Astrocyte (in vitro differentiated cells and primary cell): ENCODE data around the gene DCLK1. TPM values are rescaled to one million over a fixed set of nuclear protein-coding genes. Genes with fewer than 3 reads are reported as not detected.

Source experiments
- DNase-seq: peaks from one replicate; pipeline ENCODE4 v3.0.0-alpha.2; 2010; ENCODE audit warnings: low read depth
- FAIRE-seq: peaks from 2 replicates; lab custom pipeline; 2011; peaks lifted over from hg19 to GRCh38; lab: Jason Lieb, UNC
- H2AFZ ChIP-seq: 2 replicates; pipeline ENCODE4 v1.6.0; 2012; ENCODE audit warnings: low read depth, low read length, inconsistent platforms
- H3K27ac ChIP-seq: 2 replicates; pipeline ENCODE4 v1.5.1; 2011; ENCODE audit warnings: low read depth, low read length, inconsistent platforms
- H3K27me3 ChIP-seq: 2 replicates; pipeline ENCODE4 v1.6.0; 2011; ENCODE audit warnings: low read length, inconsistent platforms; ENCODE audit not compliant: insufficient read depth
- H3K36me3 ChIP-seq: 2 replicates; pipeline ENCODE4 v1.5.1; 2011; ENCODE audit warnings: low read length, inconsistent platforms; ENCODE audit not compliant: insufficient read depth
- H3K4me1 ChIP-seq: 2 replicates; pipeline ENCODE4 v1.5.1; 2011; ENCODE audit warnings: low read length, inconsistent platforms; ENCODE audit not compliant: insufficient read depth
- H3K4me2 ChIP-seq: 2 replicates; pipeline ENCODE4 v1.6.0; 2012; ENCODE audit warnings: low read length, inconsistent platforms
- H3K4me3 ChIP-seq: 2 replicates; pipeline ENCODE4 v1.5.1; 2011; ENCODE audit warnings: low read depth, mild to moderate bottlenecking, low read length, inconsistent platforms; ENCODE audit not compliant: insufficient read depth
- H3K79me2 ChIP-seq: 2 replicates; pipeline ENCODE4 v1.6.0; 2012; ENCODE audit warnings: mild to moderate bottlenecking, low read length, inconsistent platforms; ENCODE audit not compliant: insufficient read depth
- H3K9ac ChIP-seq: 2 replicates; pipeline ENCODE4 v1.6.0; 2012; ENCODE audit warnings: mild to moderate bottlenecking, low read length, inconsistent platforms
- H3K9me3 ChIP-seq: 2 replicates; pipeline ENCODE4 v1.5.1; 2012; ENCODE audit warnings: low read depth, mild to moderate bottlenecking, low read length, inconsistent platforms; ENCODE audit not compliant: insufficient read depth
- H4K20me1 ChIP-seq: 2 replicates; pipeline ENCODE4 v1.6.0; 2012; ENCODE audit warnings: low read length, inconsistent platforms; ENCODE audit not compliant: insufficient read depth
- H3K27ac Mint-ChIP-seq: one replicate; pipeline ENCODE4 v1.8.0; 2021; ENCODE audit warnings: mild to moderate bottlenecking, mixed read lengths; ENCODE audit not compliant: unreplicated experiment
- H3K27me3 Mint-ChIP-seq: one replicate; pipeline ENCODE4 v1.8.0; 2021; ENCODE audit warnings: low read depth, mixed read lengths; ENCODE audit not compliant: unreplicated experiment
- H3K36me3 Mint-ChIP-seq: one replicate; pipeline ENCODE4 v1.8.0; 2021; ENCODE audit warnings: low read depth, mixed read lengths; ENCODE audit not compliant: unreplicated experiment
- H3K4me1 Mint-ChIP-seq: one replicate; pipeline ENCODE4 v1.8.0; 2021; ENCODE audit warnings: low read depth, mixed read lengths; ENCODE audit not compliant: unreplicated experiment
- H3K4me3 Mint-ChIP-seq: one replicate; pipeline ENCODE4 v1.8.0; 2021; ENCODE audit warnings: mild to moderate bottlenecking, moderate library complexity, mixed read lengths; ENCODE audit not compliant: unreplicated experiment
- H3K9me3 Mint-ChIP-seq: one replicate; pipeline ENCODE4 v1.8.0; 2021; ENCODE audit warnings: mild to moderate bottlenecking, mixed read lengths; ENCODE audit not compliant: unreplicated experiment
- CTCF ChIP-seq: IDR thresholded peaks from 2 replicates; pipeline ENCODE4 v1.5.1; 2011; ENCODE audit warnings: low read depth, mild to moderate bottlenecking, inconsistent platforms, low read length, moderate library complexity; ENCODE audit not compliant: insufficient read depth
- EZH2 ChIP-seq: IDR thresholded peaks from 2 replicates; pipeline ENCODE4 v1.6.1; 2012; ENCODE audit warnings: mild to moderate bottlenecking, low read length, inconsistent platforms; ENCODE audit not compliant: insufficient read depth
- total RNA-seq: library from RNA; stranded (reverse); gene quantifications from 2 replicates; pipeline ENCODE4 v1.2.1, GENCODE V29; 2021

The DCLK1 gene
- total RNA-seq, 1 donor from 2014 or later = 4.9 TPM

- Histone ChIP-seq H3K4me3 (no peak overlapping the region), H3K27ac (no peak overlapping the region), H3K79me2 (no peaks in the 10 kb centered on the region), H2AFZ (no peak overlapping the region), H3K27me3 (no peaks in the 10 kb centered on the region), H3K4me1 (peaks cover 23% of the 10 kb centered on the region), H3K4me2 (no peak overlapping the region), H3K36me3 (no peaks in the 10 kb centered on the region), H3K9me3 (no peaks in the 10 kb centered on the region), H3K9ac (no peak overlapping the region), H4K20me1 (no peaks in the 10 kb centered on the region)
- DNase-seq = no peak
- H3K9me3 Mint-ChIP-seq = peaks cover 30% of the 10 kb centered on the region
- H3K36me3 Mint-ChIP-seq = peaks cover 4% of the 10 kb centered on the region
- TF ChIP-seq CTCF (no peak), EZH2 (no peak)
- no peak overlapping the region for H3K27ac Mint-ChIP-seq
- FAIRE-seq = no peak
- peaks cover 19% of the 10 kb centered on the region for H3K4me1 Mint-ChIP-seq
- no peak overlapping the region for H3K4me3 Mint-ChIP-seq
- no peaks in the 10 kb centered on the region for H3K27me3 Mint-ChIP-seq
Observed at GRCh38 chr13:35930665-35931631, 200.2 kb downstream of the DCLK1 start.

- Histone ChIP-seq H3K27me3 (no peaks in the 10 kb centered on the region), H3K79me2 (no peaks in the 10 kb centered on the region), H3K4me2 (peak overlapping the region; percentile 34), H3K36me3 (no peaks in the 10 kb centered on the region), H3K4me1 (peaks cover 40% of the 10 kb centered on the region), H3K9me3 (no peaks in the 10 kb centered on the region), H3K9ac (peak overlapping the region; percentile 59), H2AFZ (peak overlapping the region; percentile 8), H3K27ac (peak overlapping the region; percentile 87), H3K4me3 (no peak overlapping the region), H4K20me1 (no peaks in the 10 kb centered on the region)
- Mint-ChIP-seq H3K4me1 (peaks cover 44% of the 10 kb centered on the region), H3K27me3 (no peaks in the 10 kb centered on the region), H3K9me3 (peaks cover 18% of the 10 kb centered on the region), H3K36me3 (no peaks in the 10 kb centered on the region), H3K27ac (peak overlapping the region; percentile 63), H3K4me3 (no peak overlapping the region)
- FAIRE-seq (peak; percentile 26), DNase-seq (peak; percentile 91)
- no peak for TF ChIP-seq EZH2
- no peak for TF ChIP-seq CTCF
Observed at GRCh38 chr13:35927567-35928021, 203.6 kb downstream of the DCLK1 start.
